Uterus (tissue), 4 donors: Measurements from ENCODE around the gene EFHB. TPM values are rescaled to one million over a fixed set of nuclear protein-coding genes. Genes with fewer than 3 reads are reported as not detected.
"Not testable (repeated sequence)": the region's sequence is repeated elsewhere in the genome, so short reads cannot be mapped to it uniquely, and the experiment has no call there.

ENCODE experiments used
- DNase-seq, 2 donors: peaks; one replicate each; pipeline ENCODE4 v3.0.0-alpha.2; 2019 to 2020
- H3K27ac ChIP-seq, 2 donors: fragments of 200-600 bp; sonication (generic); 1 replicate in 1 of 2; 2 replicates in 1 of 2; pipeline ENCODE4 v1.5.1; 2016 to 2018
- H3K27me3 ChIP-seq, 2 donors: fragments of 200-600 bp; sonication (generic); one replicate each; pipeline ENCODE4 v1.5.1; 2018 to 2019; ENCODE audit warnings: control low read depth in 1 of 2
- H3K36me3 ChIP-seq, 2 donors: fragments of 200-600 bp; sonication (generic); one replicate each; pipeline ENCODE4 v1.5.1; 2019; ENCODE audit warnings: control low read depth in 1 of 2
- H3K4me1 ChIP-seq, 2 donors: fragments of 200-600 bp; sonication (generic); one replicate each; pipeline ENCODE4 v1.5.1; 2018 to 2019; ENCODE audit warnings: control low read depth in 1 of 2
- H3K4me3 ChIP-seq, 2 donors: fragments of 200-600 bp; sonication (generic); 1 replicate in 1 of 2; 2 replicates in 1 of 2; pipeline ENCODE4 v1.5.1; 2018 to 2019; ENCODE audit warnings: mild to moderate bottlenecking in 1 of 2
- H3K9me3 ChIP-seq, 2 donors: fragments of 200-600 bp; sonication (generic); one replicate each; pipeline ENCODE4 v1.5.1; 2019; ENCODE audit warnings: control low read depth in 1 of 2
- CTCF ChIP-seq, 4 experiments: fragments of 200-600 bp in 2 of 4; fragments of 450-650 bp in 2 of 4; sonication (generic) in 2 of 4; IDR thresholded peaks; one replicate each; pipeline ENCODE4 v1.5.1; 2016 to 2019; ENCODE audit warnings: antibody characterized with exemption in 4 of 4, mild to moderate bottlenecking in 2 of 4, moderate library complexity in 1 of 4
- POLR2A ChIP-seq, 2 donors: fragments of 450-650 bp; IDR thresholded peaks; one replicate each; pipeline ENCODE4 v1.6.1; 2016; ENCODE audit warnings: antibody characterized with exemption in 2 of 2, mild to moderate bottlenecking in 1 of 2, moderate library complexity in 1 of 2
- intact Hi-C: fragments of 100-400 bp; cut with DNase I; formaldehyde crosslinking; loops from one replicate; pipeline ENCODE4 v1.15.1; 2023; ENCODE audit warnings: low total_unique reads
- total RNA-seq, 4 donors: library from RNA; depleted of rRNA in 3 of 4; stranded (reverse); fragments of >200 nt in 3 of 4; gene quantifications; one replicate each; pipeline versions ENCODE4 v1.1.0 to v1.2.4, GENCODE V29; 2014 to 2023
- donor health status: DM: yes; HTN: yes; CAD: no.

The EFHB gene
- total RNA-seq, 4 donors from 2014 or later, result under 0.01 to 5.7 (median 1.2) TPM; not detected in 1

GRCh38 chr3:19960696-19961095 is 26.7 kb upstream of the EFHB start:
- peaks cover 0 to 3% of the 10 kb centered on the region in 2 donors for H3K4me1 ChIP-seq
- no peaks in the 10 kb centered on the region for H3K9me3 ChIP-seq
- no peak overlapping the region for H3K27ac ChIP-seq
- H3K4me3 ChIP-seq, result no peak overlapping the region
- H3K27me3 ChIP-seq, result no peaks in the 10 kb centered on the region
- no peak for DNase-seq
- H3K36me3 ChIP-seq, result no peaks in the 10 kb centered on the region
- intact Hi-C loops, result no loop called here
- TF ChIP-seq POLR2A (IDR thresholded peaks at IDR 0.05), result no peak
- no peak for TF ChIP-seq CTCF (IDR thresholded peaks at IDR 0.05)

GRCh38 chr3:19959505-19959904 is 25.5 kb upstream of the EFHB start:
- Histone ChIP-seq H3K4me3 (no peak overlapping the region), H3K27ac (no peak overlapping the region), H3K36me3 (no peaks in the 10 kb centered on the region), H3K9me3 (no peaks in the 10 kb centered on the region), H3K4me1 (peaks cover 0 to 3% of the 10 kb centered on the region in 2 donors), H3K27me3 (no peaks in the 10 kb centered on the region)
- intact Hi-C loops, result no loop called here
- TF ChIP-seq CTCF (IDR thresholded peaks at IDR 0.05) (no peak), POLR2A (IDR thresholded peaks at IDR 0.05) (no peak)
- DNase-seq, result no peak

- H3K27me3 ChIP-seq, H3K27ac ChIP-seq, intact Hi-C loops, H3K4me3 ChIP-seq, H3K4me1 ChIP-seq, DNase-seq, H3K9me3 ChIP-seq, H3K36me3 ChIP-seq: not testable (repeated sequence)
Measured at GRCh38 chr3:19957354-19957753, 23.3 kb upstream of the EFHB start.

- Histone ChIP-seq H3K4me1 (peaks cover 0 to 6% of the 10 kb centered on the region in 2 donors), H3K36me3 (no peaks in the 10 kb centered on the region), H3K27ac (no peak overlapping the region), H3K9me3 (no peaks in the 10 kb centered on the region), H3K27me3 (no peaks in the 10 kb centered on the region), H3K4me3 (no peak overlapping the region)
- no peak for TF ChIP-seq POLR2A (IDR thresholded peaks at IDR 0.05)
- no peak for TF ChIP-seq CTCF (IDR thresholded peaks at IDR 0.05)
- intact Hi-C loops, result no loop called here
- DNase-seq, result no peak
Measured at GRCh38 chr3:19954676-19955075, 20.7 kb upstream of the EFHB start.

GRCh38 chr3:19950316-19950715 is 16.3 kb upstream of the EFHB start:
- H3K4me1 ChIP-seq, result peaks cover 0 to 6% of the 10 kb centered on the region in 2 donors
- no peaks in the 10 kb centered on the region for H3K9me3 ChIP-seq
- H3K4me3 ChIP-seq, result no peak overlapping the region
- no peak overlapping the region for H3K27ac ChIP-seq
- H3K36me3 ChIP-seq, result no peaks in the 10 kb centered on the region
- H3K27me3 ChIP-seq, result no peaks in the 10 kb centered on the region
- intact Hi-C loops, result no loop called here
- TF ChIP-seq CTCF (IDR thresholded peaks at IDR 0.05), result no peak
- TF ChIP-seq POLR2A (IDR thresholded peaks at IDR 0.05), result no peak
- DNase-seq, result no peak

- H3K4me3 ChIP-seq, result peak overlapping the region; percentile 97 to 99
- DNase-seq, result no peak
- H3K27me3 ChIP-seq, result no peaks in the 10 kb centered on the region
- no peaks in the 10 kb centered on the region for H3K36me3 ChIP-seq
- peak overlapping the region; percentile 92 to 97 for H3K27ac ChIP-seq
- TF ChIP-seq POLR2A (IDR thresholded peaks at IDR 0.05) (no peak), CTCF (IDR thresholded peaks at IDR 0.05) (no peak)
- intact Hi-C loops, result loop anchor here (5.0 to 10.0 kb wide), 2 partner anchors 97 to 234 kb away; partner anchors contain the start of gene KAT2B
- peaks cover 0 to 6% of the 10 kb centered on the region in 2 donors for H3K4me1 ChIP-seq
- H3K9me3 ChIP-seq, result no peaks in the 10 kb centered on the region
Measured at GRCh38 chr3:19948226-19948591, 14.2 kb upstream of the EFHB start.
